Right ventricle myocardium inferior (tissue), 1 donor: ENCODE results near the gene AMOTL1. TPM values are rescaled to one million over a fixed set of nuclear protein-coding genes. Genes with fewer than 3 reads are reported as not detected.

ENCODE experiments used
- ATAC-seq: fragments of 200-7000 bp; cut with Tn5 transposase; one replicate; pipeline ENCODE4 v1.9.1; 2020; ENCODE audit warnings: mild to moderate bottlenecking, moderate library complexity
- DNase-seq: peaks from one replicate; pipeline ENCODE4 v3.0.0; 2021; ENCODE audit errors: missing footprints
- intact Hi-C: fragments of 100-400 bp; cut with DNase I; formaldehyde crosslinking; loops from one replicate; pipeline ENCODE4 v1.11.0; 2022
- total RNA-seq: library from RNA; stranded (reverse); fragmentation: NEBNext Ultra II Directional; extraction: Animal tissue kit (Norgen Biotek cat#: 25700); gene quantifications from one replicate; pipeline ENCODE4 v1.2.1, GENCODE V29; 2021
- donor health status: DM: no; HTN: yes; CAD: no; lungs with severe emphysema.

Gene AMOTL1
- total RNA-seq, 1 donor from 2014 or later, result 53.5 TPM

GRCh38 chr11:94861306-94861845 is 93.2 kb downstream of the AMOTL1 start:
- intact Hi-C loops, result no loop called here
- no peak for DNase-seq
- no peak for ATAC-seq

GRCh38 chr11:94862926-94863880 is 95.0 kb downstream of the AMOTL1 start:
- ATAC-seq (no peak), DNase-seq (no peak)
- intact Hi-C loops, result no loop called here

- intact Hi-C loops, result no loop called here
- DNase-seq, result no peak
- ATAC-seq, result no peak
These were observed 96.4 kb downstream of the AMOTL1 start for GRCh38 chr11:94864506-94865045.

GRCh38 chr11:94866231-94866822 is 98.2 kb downstream of the AMOTL1 start:
- ATAC-seq (no peak), DNase-seq (no peak)
- intact Hi-C loops, result no loop called here

- ATAC-seq, result no peak
These were observed 99.0 kb downstream of the AMOTL1 start for GRCh38 chr11:94866936-94867795.

GRCh38 chr11:94868468-94868867 is 100.3 kb downstream of the AMOTL1 start:
- intact Hi-C loops, result no loop called here
- ATAC-seq (no peak), DNase-seq (no peak)

More at GRCh38 chr11:94866936-94867795, 99.0 kb downstream of the AMOTL1 start:
- DNase-seq, result no peak
- intact Hi-C loops, result no loop called here

GRCh38 chr11:94869186-94869585 is 101.0 kb downstream of the AMOTL1 start:
- no peak for ATAC-seq
- intact Hi-C loops, result no loop called here
- no peak for DNase-seq

- no peak for DNase-seq
- intact Hi-C loops, result no loop called here
- ATAC-seq, result no peak
These were observed 102.3 kb downstream of the AMOTL1 start for GRCh38 chr11:94870422-94870821.

GRCh38 chr11:94871491-94872185 is 103.5 kb downstream of the AMOTL1 start:
- intact Hi-C loops, result no loop called here
- DNase-seq (no peak), ATAC-seq (no peak)

- intact Hi-C loops, result no loop called here
- DNase-seq, result no peak
- peak; percentile 54 for ATAC-seq
These were observed 105.9 kb downstream of the AMOTL1 start for GRCh38 chr11:94873916-94874540.

- DNase-seq (no peak), ATAC-seq (no peak)
- intact Hi-C loops, result no loop called here
These were observed 108.1 kb downstream of the AMOTL1 start for GRCh38 chr11:94876222-94876621.

- DNase-seq (peak; percentile 86), ATAC-seq (peak; percentile 88)
- intact Hi-C loops, result no loop called here
These were observed 108.7 kb downstream of the AMOTL1 start for GRCh38 chr11:94876645-94877442.

- intact Hi-C loops, result no loop called here
- DNase-seq (no peak), ATAC-seq (no peak)
These were observed 109.5 kb downstream of the AMOTL1 start for GRCh38 chr11:94877443-94878200.

GRCh38 chr11:94879006-94879405 is 110.8 kb downstream of the AMOTL1 start:
- intact Hi-C loops, result no loop called here
- no peak for DNase-seq
- ATAC-seq, result no peak

GRCh38 chr11:94880216-94880615 is 112.1 kb downstream of the AMOTL1 start:
- intact Hi-C loops, result no loop called here
- DNase-seq (no peak), ATAC-seq (no peak)

- ATAC-seq, result no peak
- no peak for DNase-seq
- intact Hi-C loops, result no loop called here
These were observed 114.8 kb downstream of the AMOTL1 start for GRCh38 chr11:94882931-94883330.
